ENCODE measurements around the gene CATSPERD.
"Not testable (repeated sequence)": the region's sequence is repeated elsewhere in the genome, so short reads cannot be mapped to it uniquely, and the experiment has no call there.

The CATSPERD gene

GRCh38 chr19:5684694-5685430 lies 35.6 kb upstream of the CATSPERD start:
- DNase-seq (ENCODE audit: low read depth), result no peak

GRCh38 chr19:5686326-5686646 lies 34.2 kb upstream of the CATSPERD start:
- no peak for DNase-seq (ENCODE audit: low read depth)

- peak; percentile 91 for DNase-seq (ENCODE audit: low read depth)
Measured at GRCh38 chr19:5686647-5687359, 33.6 kb upstream of the CATSPERD start.

GRCh38 chr19:5687360-5688198 lies 32.9 kb upstream of the CATSPERD start:
- no peak for DNase-seq (ENCODE audit: low read depth)

GRCh38 chr19:5688262-5688881 lies 32.1 kb upstream of the CATSPERD start:
- not testable (repeated sequence) for DNase-seq (ENCODE audit: low read depth)

GRCh38 chr19:5690125-5690954 lies 30.1 kb upstream of the CATSPERD start, which contains the start of gene RPL36:
Gene RPL36, plus strand, starts transcription at chr19:5690295. Its CDS starts 213 bp downstream, at chr19:5690508.
- DNase-seq (ENCODE audit: low read depth), result peak; percentile 98

- peak; percentile 71 for DNase-seq (ENCODE audit: low read depth)
Measured at GRCh38 chr19:5690955-5691821, 29.2 kb upstream of the CATSPERD start.

- DNase-seq (ENCODE audit: low read depth), result no peak
Measured at GRCh38 chr19:5691822-5692722, 28.4 kb upstream of the CATSPERD start.

GRCh38 chr19:5692723-5693194 lies 27.7 kb upstream of the CATSPERD start:
- no peak for DNase-seq (ENCODE audit: low read depth)

- no peak for DNase-seq (ENCODE audit: low read depth)
Measured at GRCh38 chr19:5693195-5694166, 27.0 kb upstream of the CATSPERD start.

- DNase-seq (ENCODE audit: low read depth), result no peak
Measured at GRCh38 chr19:5694167-5694955, 26.1 kb upstream of the CATSPERD start.

- no peak for DNase-seq (ENCODE audit: low read depth)
Measured at GRCh38 chr19:5694956-5695648, 25.3 kb upstream of the CATSPERD start.

- no peak for DNase-seq (ENCODE audit: low read depth)
Measured at GRCh38 chr19:5695649-5696195, 24.7 kb upstream of the CATSPERD start.

GRCh38 chr19:5696196-5697021 lies 24.0 kb upstream of the CATSPERD start:
- no peak for DNase-seq (ENCODE audit: low read depth)
